Glutamatergic neuron (in vitro differentiated cells): ENCODE measurements around the gene ZNF335. TPM values are rescaled to one million over a fixed set of nuclear protein-coding genes. Genes with fewer than 3 reads are reported as not detected.

Experiments
- DNase-seq: peaks from one replicate; pipeline ENCODE4 v3.0.0; 2022
- H3K27ac Mint-ChIP-seq: one replicate; pipeline ENCODE4 v1.8.0; 2020; ENCODE audit warnings: mild to moderate bottlenecking, mixed read lengths, inconsistent platforms; ENCODE audit not compliant: unreplicated experiment
- H3K27me3 Mint-ChIP-seq: one replicate; pipeline ENCODE4 v1.8.0; 2020; ENCODE audit warnings: mild to moderate bottlenecking, moderate library complexity, mixed read lengths, inconsistent platforms; ENCODE audit not compliant: unreplicated experiment
- H3K36me3 Mint-ChIP-seq: one replicate; pipeline ENCODE4 v1.8.0; 2020; ENCODE audit warnings: mild to moderate bottlenecking, mixed read lengths, inconsistent platforms; ENCODE audit not compliant: unreplicated experiment
- H3K4me1 Mint-ChIP-seq: one replicate; pipeline ENCODE4 v1.8.0; 2020; ENCODE audit warnings: mild to moderate bottlenecking, low read depth, mixed read lengths, inconsistent platforms; ENCODE audit not compliant: unreplicated experiment
- H3K4me3 Mint-ChIP-seq: one replicate; pipeline ENCODE4 v1.8.0; 2020; ENCODE audit warnings: mild to moderate bottlenecking, mixed read lengths, inconsistent platforms; ENCODE audit not compliant: unreplicated experiment
- H3K9me3 Mint-ChIP-seq: one replicate; pipeline ENCODE4 v1.8.0; 2020; ENCODE audit warnings: mild to moderate bottlenecking, moderate library complexity, mixed read lengths, inconsistent platforms; ENCODE audit not compliant: unreplicated experiment
- CTCF ChIP-seq: fragments of 200-600 bp; sonication (generic); IDR thresholded peaks from one replicate; pipeline ENCODE4 v1.5.0; 2021; ENCODE audit not compliant: partially characterized antibody, unreplicated experiment
- total RNA-seq: library from RNA; stranded (reverse); fragmentation: NEBNext Ultra II Directional; extraction: Animal tissue kit (Norgen Biotek cat#: 25700); gene quantifications from one replicate; pipeline ENCODE4 v1.2.1, GENCODE V29; 2021; ENCODE audit not compliant: unreplicated experiment

Gene ZNF335
- total RNA-seq, 1 donor from 2014 or later: 23.1 TPM

GRCh38 chr20:46002008-46002407 is 30.0 kb upstream of the ZNF335 start:
- H3K9me3 Mint-ChIP-seq: peaks cover 4% of the 10 kb centered on the region
- no peak for DNase-seq
- H3K27ac Mint-ChIP-seq: no peak overlapping the region
- H3K27me3 Mint-ChIP-seq: peaks cover 2% of the 10 kb centered on the region
- H3K4me1 Mint-ChIP-seq: peaks cover 13% of the 10 kb centered on the region
- TF ChIP-seq CTCF: no peak
- no peaks in the 10 kb centered on the region for H3K36me3 Mint-ChIP-seq
- no peak overlapping the region for H3K4me3 Mint-ChIP-seq

GRCh38 chr20:46001498-46001897 is 29.5 kb upstream of the ZNF335 start:
- no peak for TF ChIP-seq CTCF
- peaks cover 13% of the 10 kb centered on the region for H3K4me1 Mint-ChIP-seq

GRCh38 chr20:46000262-46000996 is 28.4 kb upstream of the ZNF335 start:
- no peak for DNase-seq
- Mint-ChIP-seq H3K36me3 (no peaks in the 10 kb centered on the region), H3K27me3 (peaks cover 2% of the 10 kb centered on the region), H3K4me3 (no peak overlapping the region), H3K4me1 (peaks cover 13% of the 10 kb centered on the region), H3K27ac (no peak overlapping the region), H3K9me3 (peaks cover 4% of the 10 kb centered on the region)
- TF ChIP-seq CTCF: no peak

More at GRCh38 chr20:46001498-46001897, 29.5 kb upstream of the ZNF335 start:
- Mint-ChIP-seq H3K4me3 (no peak overlapping the region), H3K36me3 (no peaks in the 10 kb centered on the region), H3K27ac (no peak overlapping the region), H3K27me3 (peaks cover 2% of the 10 kb centered on the region), H3K9me3 (peaks cover 4% of the 10 kb centered on the region)
- DNase-seq: no peak

- Mint-ChIP-seq H3K9me3 (peaks cover 4% of the 10 kb centered on the region), H3K27me3 (peaks cover 2% of the 10 kb centered on the region), H3K4me3 (no peak overlapping the region), H3K4me1 (peaks cover 13% of the 10 kb centered on the region), H3K27ac (no peak overlapping the region), H3K36me3 (no peaks in the 10 kb centered on the region)
- TF ChIP-seq CTCF: no peak
- DNase-seq: no peak
Measured at GRCh38 chr20:45999557-46000261, 27.7 kb upstream of the ZNF335 start.

- Mint-ChIP-seq H3K4me1 (peaks cover 7% of the 10 kb centered on the region), H3K4me3 (peak overlapping the region; percentile 8), H3K27ac (no peak overlapping the region), H3K9me3 (peaks cover 5% of the 10 kb centered on the region), H3K27me3 (peaks cover 2% of the 10 kb centered on the region), H3K36me3 (no peaks in the 10 kb centered on the region)
- DNase-seq: no peak
- TF ChIP-seq CTCF: no peak
Measured at GRCh38 chr20:45998761-45999160, 26.8 kb upstream of the ZNF335 start.
